ENCODE measurements around the gene SPDYE16.
"Not testable (repeated sequence)": the region's sequence is repeated elsewhere in the genome, so short reads cannot be mapped to it uniquely, and the experiment has no call there.

DNA sequence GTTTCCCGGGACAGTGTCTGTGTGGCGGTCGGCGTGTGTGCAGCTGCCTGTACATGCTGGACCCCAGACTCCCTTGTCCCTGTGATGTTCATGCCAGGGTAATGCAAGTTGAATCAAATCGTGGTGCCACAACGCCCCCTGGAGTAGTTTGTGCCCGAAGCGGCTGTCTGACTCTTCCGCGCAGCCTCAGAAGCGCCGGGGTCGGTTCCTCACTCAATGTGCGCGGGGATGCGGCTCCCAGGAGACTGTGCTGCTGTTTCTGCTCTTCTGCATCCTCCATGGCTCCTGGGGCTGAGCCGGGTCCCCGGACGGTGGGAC is 43.2 kb downstream of the SPDYE16 start:
- not testable (repeated sequence) for TF ChIP-seq POLR2A (IDR thresholded peaks at IDR 0.05)
- TF ChIP-seq, protein P1, sequence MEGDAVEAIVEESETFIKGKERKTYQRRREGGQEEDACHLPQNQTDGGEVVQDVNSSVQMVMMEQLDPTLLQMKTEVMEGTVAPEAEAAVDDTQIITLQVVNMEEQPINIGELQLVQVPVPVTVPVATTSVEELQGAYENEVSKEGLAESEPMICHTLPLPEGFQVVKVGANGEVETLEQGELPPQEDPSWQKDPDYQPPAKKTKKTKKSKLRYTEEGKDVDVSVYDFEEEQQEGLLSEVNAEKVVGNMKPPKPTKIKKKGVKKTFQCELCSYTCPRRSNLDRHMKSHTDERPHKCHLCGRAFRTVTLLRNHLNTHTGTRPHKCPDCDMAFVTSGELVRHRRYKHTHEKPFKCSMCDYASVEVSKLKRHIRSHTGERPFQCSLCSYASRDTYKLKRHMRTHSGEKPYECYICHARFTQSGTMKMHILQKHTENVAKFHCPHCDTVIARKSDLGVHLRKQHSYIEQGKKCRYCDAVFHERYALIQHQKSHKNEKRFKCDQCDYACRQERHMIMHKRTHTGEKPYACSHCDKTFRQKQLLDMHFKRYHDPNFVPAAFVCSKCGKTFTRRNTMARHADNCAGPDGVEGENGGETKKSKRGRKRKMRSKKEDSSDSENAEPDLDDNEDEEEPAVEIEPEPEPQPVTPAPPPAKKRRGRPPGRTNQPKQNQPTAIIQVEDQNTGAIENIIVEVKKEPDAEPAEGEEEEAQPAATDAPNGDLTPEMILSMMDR (IDR thresholded peaks at IDR 0.05) = not testable (repeated sequence)
